HG02588 (cell line): ENCODE results near the gene SDK1.

Source experiments
- ATAC-seq: cut with Tn5 transposase; IDR thresholded peaks from one replicate; pipeline ENCODE4 v1.9.1; 2021; ENCODE audit warnings: mild to moderate bottlenecking, moderate library complexity; ENCODE audit not compliant: unreplicated experiment

The SDK1 gene

DNA sequence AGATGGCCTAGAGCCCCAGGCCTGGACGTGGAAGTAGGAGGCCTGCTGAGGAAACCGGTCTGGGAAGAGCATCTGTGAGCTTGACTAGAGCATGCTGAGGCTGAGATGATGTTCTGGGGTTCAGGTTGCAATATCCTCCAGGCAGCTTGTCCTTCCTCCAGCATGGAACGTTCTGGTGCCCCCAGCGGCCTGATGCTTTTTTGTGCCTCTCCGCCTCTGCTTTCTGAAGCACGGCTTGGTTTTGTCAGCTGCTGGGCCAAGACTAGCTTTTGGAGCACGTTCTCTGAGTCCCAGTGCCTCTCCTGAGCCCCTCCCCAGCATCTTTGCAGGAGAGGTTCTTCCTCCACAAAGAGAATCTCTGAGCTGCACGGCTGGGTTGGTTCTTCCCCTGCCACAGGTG lies 699.1 kb downstream of the SDK1 start:
- ATAC-seq, result no peak

DNA sequence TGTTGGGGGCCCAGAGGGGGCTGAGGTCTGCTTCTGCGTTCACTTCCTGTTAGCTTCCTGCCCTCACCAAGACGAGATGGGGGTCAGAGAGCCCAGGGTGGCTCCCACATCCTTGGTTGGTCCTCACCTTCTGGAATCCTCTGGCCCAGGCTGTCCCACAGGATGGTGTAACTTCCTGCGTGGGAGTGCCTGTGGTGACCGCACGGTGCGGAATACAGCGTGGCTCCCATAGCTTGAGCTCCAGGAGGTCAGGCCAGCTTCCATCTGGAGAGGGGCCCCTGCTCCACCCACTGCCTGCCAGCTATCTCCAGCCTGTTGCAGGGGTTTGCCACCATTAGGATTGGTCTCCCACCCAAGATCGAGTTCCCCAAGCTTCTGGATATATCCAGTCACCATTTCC lies 699.9 kb downstream of the SDK1 start:
- ATAC-seq, result no peak

DNA sequence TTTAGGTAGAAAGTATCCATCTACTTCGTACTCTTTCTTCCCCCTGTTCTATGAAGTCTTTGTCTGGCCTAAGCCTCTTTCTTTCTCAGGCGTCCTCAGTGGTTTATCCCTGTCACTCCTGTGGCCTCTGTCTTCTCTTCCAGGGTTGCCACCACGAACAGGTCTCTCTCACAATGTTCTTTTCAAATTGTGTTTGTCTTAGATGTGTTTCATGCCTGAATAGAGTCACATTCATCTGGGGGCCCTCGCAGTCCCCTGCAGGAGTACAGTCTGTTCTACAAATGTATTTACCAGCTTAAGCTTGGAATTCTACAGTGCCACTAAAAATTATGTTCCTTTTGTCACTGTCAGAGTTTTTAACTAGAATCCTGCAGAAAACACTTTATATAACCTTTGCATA lies 700.7 kb downstream of the SDK1 start:
- no peak for ATAC-seq

DNA sequence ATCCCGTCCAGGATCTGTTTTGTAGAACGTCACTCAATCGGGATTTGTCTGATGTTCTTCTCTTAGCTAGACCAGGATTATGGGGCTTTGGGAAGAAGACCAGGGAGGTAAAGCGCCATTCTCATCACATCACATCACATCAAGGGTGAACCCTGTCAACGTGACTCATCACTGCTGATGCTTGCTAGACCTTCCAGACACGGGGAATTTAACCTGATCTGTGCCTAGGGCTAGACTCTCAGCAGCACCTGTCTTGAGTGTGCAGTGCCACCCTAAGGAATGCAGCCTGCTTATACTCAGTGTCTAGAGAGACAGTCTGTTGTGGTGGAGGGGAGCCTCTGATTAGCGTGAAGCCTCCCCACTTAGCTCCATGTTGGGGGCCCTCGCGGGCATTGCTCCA lies 702.5 kb downstream of the SDK1 start:
- ATAC-seq, result no peak

DNA sequence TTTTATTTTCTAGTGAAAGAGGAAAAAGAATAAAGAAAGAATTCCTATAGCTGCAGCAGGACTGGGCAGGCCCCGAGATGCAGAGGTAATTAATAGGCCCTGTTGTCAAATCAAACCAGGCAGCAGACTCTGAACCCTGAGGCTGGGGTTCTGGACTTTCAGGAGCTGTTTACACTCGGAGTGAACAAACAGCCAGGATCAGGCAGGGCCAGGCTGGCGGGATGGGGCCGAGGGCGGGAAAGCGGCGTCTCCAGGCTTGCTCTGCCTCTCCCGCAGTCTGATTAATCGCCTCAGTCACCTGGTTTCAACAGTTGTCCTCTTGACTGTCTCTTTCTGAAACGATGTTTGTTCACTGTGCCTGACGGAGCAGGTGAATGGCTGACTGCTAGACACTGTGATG lies 705.6 kb downstream of the SDK1 start:
- no peak for ATAC-seq

DNA sequence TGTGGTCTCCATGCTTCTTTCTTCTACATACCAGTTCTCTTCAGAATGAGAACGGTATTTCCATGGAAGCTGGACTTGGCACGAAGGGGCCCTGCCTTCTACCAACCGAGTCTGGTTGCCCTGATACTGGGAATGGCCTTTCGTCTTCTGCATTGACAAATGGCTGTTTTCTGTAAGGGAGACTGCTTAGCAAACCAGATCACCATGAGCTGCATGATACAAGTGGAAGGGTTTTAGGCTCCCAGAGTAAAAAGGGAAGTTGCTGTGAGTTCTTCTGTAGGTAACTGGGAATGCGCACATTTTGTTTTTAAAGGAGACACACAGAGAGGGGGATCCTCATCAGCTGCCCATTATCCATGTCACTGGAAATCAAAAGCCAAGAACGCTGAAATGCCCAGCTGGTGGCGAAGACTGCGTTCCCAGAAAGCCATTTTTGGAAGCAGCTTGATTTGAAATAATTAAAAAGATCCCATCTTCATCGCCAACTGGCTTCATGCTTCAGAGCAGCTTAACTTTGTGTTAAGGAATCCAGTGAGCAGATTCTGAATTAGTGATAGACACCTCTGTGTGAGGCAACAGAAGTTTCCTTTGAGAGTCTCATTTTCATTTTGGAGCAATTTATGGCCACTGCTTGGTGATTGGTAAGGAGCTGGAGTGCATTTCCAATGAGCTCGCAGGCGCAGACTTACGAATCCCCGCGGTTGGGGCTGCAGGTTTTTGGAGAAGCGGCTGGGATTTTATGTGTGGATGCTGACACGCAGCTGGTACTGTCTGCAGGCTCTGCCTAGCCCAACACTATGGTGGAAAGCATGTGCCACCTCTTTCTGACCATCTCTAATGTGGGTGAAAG lies 708.4 kb downstream of the SDK1 start:
- ATAC-seq, result no peak

DNA sequence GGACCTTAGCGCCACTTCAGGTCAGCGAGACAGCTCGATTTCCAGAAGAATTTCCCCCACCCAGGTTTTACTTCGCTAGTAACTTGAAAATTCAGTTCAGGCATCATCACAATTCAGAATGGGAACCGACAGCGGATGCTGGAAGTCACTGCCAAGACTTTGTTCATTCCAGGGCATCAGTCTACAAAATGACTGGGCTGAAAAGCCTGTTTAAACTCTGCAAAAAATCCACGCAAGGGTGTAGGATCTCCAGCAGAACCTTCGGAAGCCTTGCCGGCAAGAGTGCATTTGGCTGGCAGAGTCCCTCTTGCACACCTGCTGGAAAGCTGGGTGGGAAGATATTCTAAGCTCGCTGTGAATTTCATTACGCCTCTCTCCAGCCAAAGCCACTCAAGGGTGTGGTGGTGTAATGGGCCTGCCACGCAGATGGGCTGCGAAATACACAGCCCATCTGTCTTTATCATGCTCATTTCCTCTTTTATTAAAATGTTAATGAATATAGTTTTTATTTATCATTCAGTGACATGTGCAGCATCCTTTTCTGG lies 709.1 kb downstream of the SDK1 start:
- no peak for ATAC-seq

DNA sequence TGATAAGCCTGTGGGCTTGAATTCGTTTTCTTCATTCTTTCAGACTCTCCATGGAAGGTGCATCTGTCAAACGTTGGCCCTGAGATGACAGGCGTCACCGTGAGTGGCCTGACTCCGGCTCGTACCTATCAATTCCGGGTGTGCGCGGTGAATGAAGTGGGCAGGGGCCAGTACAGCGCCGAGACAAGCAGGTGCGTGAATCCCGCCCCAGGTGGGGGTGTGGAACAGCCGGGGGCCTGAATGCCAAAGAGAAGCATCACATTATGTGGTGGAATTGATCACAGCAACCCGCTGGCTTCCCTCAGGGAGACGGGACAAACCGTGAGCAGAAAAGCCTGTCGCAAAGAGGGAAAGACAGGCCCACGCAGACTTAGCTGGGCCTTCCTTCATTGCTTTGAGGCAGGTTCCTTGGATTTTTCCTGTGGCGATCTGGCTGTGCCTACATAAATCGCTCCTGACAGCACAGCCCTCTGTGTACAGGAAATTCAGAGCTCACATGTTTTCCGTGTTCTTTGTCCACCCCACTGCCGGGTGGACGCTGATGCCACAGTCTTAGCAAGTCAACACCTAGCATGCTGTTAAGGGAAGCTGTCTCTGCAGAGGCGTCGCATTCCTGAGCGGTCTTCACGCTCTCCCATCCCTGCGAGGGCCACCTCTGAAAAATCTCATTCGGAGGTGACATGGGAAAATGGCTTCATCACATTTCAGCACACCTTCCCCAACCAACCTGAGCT lies 710.0 kb downstream of the SDK1 start:
- no peak for ATAC-seq

DNA sequence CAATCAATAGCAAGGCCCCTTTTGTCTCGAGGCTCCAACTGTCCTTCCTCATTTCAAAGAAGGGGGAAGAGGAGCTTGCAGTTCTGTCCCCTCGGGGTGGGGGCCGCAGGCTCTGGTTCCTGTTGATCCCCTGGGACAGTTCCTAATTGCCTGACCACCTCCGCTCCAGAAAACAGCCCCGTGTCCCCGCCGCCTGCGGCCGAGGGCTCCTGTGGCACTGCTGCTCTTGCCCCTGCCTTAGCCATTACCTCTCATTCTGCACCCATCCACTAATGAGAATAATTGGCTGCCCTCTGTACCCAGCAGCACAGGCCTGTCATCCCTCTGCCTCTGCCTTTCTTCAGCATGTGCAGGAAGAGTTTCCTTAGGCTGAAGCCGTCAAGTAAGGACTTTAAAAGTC lies 712.7 kb downstream of the SDK1 start:
- ATAC-seq, result no peak

DNA sequence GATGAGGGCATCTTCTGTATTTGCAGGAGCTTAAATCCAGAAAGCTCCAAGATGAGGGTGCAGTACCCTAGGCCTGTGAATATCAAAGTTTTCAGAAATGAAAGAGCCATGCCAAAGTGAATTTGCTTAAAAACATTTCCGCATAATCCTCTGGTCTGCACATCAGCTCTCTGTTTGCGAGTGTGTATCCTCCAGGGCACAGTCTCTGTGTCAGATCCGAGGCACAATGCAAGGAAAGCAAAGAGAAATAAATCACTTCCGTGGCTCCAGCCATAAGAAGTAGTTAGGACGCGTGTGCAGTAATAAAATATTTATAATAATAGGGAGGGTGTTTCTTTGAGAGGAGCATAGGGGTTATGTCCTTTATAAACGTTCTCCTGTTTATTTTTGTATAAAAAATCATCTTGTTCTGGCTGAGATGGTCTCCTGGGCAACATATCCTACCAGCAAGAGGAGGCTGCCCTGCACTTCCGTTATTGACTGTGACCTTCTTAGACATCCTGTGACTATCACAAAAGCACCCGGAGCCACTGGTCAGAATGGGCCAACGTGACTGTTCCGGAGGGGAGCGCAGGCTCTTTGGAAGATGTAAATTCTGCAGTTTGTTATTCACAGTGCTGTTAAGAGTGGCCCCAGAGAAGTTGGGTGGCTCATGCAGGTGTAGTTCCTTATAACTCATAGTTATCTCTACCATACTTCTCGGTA lies 713.4 kb downstream of the SDK1 start:
- ATAC-seq, result no peak

DNA sequence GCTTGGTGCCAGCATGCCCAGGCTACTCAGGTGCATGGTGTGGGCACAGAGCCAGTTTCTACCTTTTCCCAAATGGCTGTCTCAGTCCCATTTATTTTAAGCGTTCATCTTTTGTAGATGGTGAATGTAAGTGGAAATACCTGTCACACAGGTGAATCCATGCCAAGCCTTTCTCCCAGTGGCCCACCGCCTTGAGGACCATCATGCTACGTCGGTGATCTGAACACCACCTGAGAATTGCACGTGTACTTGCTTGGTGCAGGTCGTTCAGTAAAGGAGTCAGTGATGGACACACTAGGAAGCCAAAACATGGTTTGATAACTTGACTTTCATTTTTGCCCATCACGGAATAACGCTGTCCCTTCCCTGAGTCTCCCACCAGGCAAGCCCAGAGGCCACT lies 714.3 kb downstream of the SDK1 start:
- no peak for ATAC-seq

DNA sequence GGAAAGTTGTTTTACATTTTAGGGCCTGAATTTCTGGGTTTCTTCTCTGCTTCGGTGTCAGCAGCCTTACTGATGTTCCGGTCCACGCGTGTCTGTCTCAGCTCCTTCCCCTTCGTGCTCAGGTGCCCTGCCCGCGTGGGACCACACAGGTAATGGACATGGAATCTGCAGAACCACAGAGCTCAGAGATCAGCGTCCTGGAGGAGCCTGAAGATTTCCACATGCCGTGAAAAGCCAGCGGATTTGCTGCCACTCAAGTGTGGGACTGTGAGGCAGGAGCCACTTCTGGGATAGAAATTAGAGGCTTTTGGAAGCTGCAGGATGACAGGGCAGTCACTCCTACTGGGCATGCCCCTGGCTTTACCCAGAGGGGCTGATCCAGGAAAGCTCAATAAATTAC lies 714.9 kb downstream of the SDK1 start:
- no peak for ATAC-seq

DNA sequence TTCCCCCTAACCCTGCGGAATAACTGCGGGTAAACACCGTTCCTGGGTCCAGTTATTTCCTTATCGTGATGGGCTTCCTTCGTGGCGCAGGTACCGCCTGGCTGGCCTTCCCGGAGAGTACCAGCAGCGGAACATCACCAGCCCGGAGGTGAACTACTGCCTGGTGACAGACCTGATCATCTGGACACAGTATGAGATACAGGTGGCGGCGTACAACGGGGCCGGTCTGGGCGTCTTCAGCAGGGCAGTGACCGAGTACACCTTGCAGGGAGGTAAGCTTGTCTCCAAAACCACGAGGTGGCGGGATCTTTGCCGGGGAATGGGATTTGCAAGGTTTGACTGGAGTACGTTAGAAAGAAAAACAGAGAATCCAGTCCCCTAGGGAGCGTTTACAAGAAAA lies 716.0 kb downstream of the SDK1 start:
- ATAC-seq, result no peak

DNA sequence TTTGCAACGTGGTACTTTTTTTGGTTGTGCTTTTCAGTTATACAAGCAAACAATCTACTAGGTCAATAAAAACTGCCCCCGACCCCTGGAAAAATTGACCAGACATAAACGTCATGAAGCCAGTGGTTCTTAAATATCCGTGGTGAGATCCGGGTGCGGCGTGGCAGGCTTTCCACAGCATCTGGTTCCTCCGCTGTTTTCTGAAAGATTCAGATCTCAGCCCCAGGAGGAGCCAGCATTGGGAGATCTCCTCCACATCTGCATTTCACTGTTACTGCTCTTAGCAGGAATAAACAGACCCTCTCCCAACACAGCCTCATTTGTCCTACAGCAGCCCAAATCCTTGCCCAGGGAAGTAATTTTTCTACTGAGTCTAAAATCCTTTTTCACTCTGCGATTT lies 716.7 kb downstream of the SDK1 start:
- no peak for ATAC-seq

DNA sequence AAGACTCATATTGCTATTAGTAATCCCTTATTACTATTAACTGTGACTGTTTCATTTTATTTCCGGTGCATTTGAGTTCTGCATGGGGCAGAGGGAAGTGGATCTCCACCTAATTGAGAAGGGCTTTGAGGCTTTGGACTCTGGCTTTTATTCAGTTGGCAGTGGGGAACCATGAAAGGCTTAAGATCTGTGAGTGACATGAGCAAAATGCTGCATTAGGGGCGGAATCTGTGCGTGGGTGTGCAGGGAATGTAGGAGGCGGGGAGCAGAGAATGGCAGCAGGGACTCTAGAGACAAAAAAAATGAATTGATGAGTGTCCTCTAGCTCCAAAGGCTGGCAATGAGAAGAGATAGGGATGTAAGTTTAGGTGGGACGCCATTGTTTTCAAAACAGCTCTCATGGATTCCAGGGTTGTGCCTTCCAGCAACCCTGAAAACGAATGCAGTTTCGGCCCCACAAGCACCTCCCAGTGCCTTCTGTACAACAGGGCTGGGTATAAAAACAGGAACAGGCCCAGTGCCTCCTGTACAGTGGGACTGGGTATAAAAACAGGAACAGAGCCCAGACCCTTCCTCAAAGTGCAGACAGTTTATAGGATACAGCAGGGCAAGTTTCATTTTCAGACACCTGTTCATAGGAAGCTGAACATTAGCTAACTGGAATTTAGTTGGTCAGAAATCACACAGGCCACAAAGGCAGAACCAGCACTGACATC lies 717.7 kb downstream of the SDK1 start:
- no peak for ATAC-seq

DNA sequence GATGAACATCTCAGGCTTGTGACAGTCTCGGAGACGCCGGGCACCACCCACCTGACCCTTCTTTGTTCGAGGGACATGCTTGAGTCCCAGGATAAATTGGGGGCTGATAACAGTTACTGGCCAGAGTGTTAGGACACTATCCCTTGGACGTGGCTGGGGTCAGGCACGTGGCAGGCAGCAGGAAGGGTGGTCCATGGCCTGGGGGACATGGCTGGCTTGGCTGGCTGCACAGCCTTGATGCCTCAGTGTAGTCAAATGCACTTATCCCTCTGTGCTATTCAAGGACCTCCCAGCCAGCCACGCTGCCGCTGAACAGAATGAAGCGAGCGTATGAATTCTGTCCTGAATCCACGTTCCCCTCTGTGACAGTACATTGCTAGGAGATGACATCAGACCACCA lies 719.0 kb downstream of the SDK1 start:
- no peak for ATAC-seq

DNA sequence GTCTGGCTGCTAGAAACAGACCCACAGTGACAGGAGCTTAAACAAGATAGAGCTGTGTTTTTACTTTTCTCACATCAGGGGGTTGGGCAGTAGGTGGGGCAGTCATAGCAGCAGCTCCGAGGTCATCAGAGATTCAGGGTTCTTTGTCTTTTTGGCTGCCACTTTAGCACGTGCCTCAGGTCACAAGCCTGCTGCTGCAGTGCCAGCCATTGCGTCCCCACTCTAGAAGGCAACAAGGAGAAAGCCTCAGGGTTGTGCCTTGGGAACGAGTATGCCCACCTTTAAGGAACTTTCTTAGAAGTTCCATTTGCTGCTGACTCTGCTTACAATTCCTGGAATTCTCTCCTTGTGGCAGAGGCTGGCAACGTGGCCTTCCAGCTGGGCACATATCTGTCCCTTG lies 720.4 kb downstream of the SDK1 start:
- no peak for ATAC-seq

DNA sequence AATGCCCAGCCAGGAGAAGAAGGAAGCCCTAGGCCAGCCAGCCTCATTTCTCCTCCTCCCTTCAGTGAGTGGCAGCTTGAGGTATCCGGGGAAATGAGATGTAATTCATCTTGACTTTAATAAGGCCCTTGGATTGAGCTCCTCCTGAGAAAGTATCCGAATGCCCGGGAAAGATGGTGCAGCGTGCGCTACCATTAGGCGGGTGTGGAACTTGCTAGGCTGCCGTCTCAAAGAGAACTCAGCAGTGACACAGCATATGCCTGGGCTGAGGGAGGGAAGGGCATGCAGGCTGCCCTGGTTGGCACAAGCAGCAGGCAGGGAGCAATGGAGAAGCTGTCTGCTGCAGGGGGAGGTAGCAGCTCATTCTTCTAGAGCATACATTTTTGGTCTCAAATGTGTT lies 721.2 kb downstream of the SDK1 start:
- no peak for ATAC-seq

DNA sequence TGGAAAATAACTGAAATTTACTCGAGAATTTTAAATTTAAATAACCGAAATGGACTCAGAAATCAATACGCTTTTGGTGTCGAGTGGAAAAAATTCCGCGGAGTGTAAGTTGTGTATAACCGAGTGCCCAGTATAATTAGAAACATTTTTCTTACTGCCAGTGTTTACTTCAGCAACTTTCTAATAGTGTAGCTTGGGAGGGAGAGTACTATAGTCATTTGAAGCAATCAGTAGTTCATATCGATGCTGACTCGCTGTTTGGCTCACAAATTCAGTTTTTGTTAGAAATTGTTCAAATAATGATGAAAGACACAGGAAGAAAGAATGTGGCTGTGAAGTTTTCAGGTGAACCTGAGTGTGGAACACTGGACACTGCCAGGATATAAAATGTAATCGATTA lies 722.5 kb downstream of the SDK1 start:
- ATAC-seq, result no peak

DNA sequence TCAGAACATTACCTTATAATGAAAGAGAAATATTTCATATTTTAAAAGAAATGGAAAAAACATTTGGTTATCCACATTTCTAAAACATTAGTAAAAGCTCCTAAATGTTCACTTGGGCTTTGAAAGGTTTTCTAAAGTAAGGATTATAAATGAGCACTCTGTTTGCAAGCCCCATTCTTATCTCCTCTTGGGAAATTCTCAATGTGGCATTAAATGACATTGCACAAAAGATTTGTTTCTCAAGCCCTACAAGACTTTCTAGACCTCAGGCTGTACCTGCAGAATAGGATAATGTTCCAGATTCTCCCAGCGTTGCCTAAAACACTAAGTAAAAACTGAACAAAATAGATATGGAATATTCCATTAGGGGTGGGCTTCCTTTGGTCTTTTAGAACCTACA lies 723.1 kb downstream of the SDK1 start:
- ATAC-seq, result no peak

DNA sequence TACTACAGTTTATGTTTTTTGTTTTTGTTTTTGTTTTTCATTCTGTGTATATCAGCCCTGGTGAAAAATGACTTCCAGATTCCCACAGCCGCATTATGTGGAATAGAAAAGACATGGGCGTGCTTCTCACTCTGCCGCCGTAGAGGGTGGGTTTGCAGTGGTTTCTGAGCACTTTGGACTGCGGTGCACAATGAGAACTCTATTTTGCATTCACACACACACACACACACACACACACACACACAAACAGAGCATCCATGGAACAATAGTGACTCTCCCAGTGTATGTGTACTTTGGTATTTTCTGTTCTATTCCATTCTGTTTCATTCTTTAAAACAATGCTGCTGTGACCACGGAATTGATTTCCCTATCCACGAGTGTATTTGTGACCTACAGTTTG lies 723.8 kb downstream of the SDK1 start:
- no peak for ATAC-seq
